GM12865 (cell line): ENCODE measurements around the gene POLD4.
"Not testable (repeated sequence)": the region's sequence is repeated elsewhere in the genome, so short reads cannot be mapped to it uniquely, and the experiment has no call there.

ENCODE experiments used
- DNase-seq: peaks from one replicate; pipeline ENCODE4 v3.0.0; 2010; ENCODE audit warnings: low read depth
- H3K4me3 ChIP-seq: 2 replicates; pipeline ENCODE4 v1.5.1; 2011; ENCODE audit warnings: mild to moderate bottlenecking, low read depth, low read length, control low read depth
- TF ChIP-seq, protein P1 (sequence below): IDR thresholded peaks from 2 replicates; pipeline ENCODE4 v1.5.1; 2011; ENCODE audit warnings: low read length, control low read depth, low read depth, inconsistent platforms; ENCODE audit not compliant: insufficient read depth; ENCODE audit errors: missing control alignments

Gene POLD4

DNA sequence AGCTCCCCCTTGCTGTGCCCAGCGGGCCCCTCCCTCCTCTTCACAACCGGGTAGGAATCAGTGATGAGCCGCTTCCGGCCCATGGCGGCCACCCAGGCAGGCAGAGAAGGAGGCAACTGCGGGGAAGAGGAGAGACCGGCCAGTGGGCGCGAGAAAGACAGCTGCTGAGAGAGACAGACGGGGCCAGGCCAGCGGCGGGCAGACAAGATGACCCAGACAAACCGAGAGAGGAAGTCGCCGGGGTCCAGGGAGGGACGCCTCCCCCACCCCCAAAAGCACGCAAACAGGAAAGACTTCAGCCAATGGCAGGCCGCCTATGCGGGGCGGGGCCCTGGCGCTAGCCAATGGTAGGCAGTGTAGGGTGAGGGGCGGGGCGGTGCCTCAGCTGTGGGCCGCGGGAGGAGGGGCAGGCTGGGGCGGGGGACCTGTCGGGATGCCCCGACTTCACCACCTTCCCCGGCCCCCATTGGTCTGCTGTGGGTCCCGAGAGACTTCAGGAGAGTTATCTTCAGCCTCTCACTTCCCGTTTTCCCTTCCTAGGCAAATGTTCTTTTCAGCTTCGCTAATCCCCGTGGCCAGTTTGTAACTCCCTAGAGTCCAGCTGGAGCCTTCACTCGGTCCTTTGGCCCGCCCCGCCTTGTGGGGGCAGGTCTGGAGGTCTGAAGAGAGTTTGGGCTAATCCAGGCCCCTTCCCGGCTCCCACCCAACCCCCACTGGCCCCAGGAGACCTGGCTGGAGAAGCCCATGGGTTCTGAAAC, at the start of gene POLD4:
POLD4 (minus strand) TSS at position 230 of the 758 bp plus-strand sequence; CDS start at position 83, 147 bp downstream.
- TF ChIP-seq, protein P1, sequence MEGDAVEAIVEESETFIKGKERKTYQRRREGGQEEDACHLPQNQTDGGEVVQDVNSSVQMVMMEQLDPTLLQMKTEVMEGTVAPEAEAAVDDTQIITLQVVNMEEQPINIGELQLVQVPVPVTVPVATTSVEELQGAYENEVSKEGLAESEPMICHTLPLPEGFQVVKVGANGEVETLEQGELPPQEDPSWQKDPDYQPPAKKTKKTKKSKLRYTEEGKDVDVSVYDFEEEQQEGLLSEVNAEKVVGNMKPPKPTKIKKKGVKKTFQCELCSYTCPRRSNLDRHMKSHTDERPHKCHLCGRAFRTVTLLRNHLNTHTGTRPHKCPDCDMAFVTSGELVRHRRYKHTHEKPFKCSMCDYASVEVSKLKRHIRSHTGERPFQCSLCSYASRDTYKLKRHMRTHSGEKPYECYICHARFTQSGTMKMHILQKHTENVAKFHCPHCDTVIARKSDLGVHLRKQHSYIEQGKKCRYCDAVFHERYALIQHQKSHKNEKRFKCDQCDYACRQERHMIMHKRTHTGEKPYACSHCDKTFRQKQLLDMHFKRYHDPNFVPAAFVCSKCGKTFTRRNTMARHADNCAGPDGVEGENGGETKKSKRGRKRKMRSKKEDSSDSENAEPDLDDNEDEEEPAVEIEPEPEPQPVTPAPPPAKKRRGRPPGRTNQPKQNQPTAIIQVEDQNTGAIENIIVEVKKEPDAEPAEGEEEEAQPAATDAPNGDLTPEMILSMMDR, result no peak
- peak; percentile 99 for DNase-seq
- H3K4me3 ChIP-seq, result peak within 1 kb of the TSS; percentile 60

DNA sequence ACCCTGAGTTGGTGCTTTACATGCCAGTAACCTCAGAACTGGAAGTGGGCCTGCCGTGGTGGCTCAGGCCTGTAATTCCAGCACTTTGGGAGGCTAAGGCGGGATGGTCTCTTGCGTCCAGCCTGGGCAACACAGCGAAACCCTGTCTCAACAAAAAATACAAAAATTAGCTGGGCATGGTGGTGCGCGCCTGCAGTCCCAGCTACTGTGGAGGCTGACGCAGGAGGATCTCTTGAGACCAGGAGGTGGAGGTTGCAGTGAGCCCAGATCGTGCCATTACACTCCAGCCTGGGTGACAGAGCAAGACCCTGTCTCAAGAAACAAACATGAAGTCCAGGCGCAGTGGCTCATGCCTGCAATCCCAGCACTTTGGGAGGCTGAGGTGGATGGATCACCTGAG, 49.7 kb upstream of the POLD4 start:
- H3K4me3 ChIP-seq, result peak overlapping the region; percentile 74

DNA sequence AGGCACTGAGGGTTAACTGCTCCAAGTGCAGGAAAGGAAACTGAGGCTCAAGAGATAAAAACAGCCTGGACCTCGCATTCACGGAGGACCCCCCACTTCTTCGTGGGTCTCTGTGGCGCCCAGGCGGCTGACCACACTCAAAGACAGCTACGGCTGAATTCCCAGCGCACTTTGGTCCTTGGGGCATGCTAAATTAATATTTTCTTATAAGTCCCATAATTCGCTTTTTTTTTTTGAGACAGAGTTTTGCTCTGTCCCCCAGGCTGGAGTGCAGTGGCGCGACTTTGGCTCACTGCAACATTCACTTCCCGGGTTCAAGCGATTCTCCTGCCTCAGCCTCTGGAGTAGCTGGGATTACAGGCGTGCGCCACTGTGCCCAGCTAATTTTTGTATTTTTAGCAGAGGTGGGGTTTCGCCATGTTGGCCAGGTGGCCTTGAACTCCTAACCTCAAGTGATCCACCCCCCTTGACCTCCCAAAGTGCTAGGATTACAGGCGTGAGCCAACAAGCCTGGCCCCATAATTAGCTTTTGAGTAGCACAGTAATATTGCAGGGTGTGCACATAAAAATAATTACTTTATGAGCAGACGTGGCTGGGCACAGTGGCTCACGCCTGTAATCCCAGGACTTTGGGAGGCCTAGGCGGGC, 49.0 kb upstream of the POLD4 start:
- peak overlapping the region; percentile 74 for H3K4me3 ChIP-seq
- not testable (repeated sequence) for DNase-seq

More for the DNA sequence above, 49.7 kb upstream of the POLD4 start:
- not testable (repeated sequence) for DNase-seq

DNA sequence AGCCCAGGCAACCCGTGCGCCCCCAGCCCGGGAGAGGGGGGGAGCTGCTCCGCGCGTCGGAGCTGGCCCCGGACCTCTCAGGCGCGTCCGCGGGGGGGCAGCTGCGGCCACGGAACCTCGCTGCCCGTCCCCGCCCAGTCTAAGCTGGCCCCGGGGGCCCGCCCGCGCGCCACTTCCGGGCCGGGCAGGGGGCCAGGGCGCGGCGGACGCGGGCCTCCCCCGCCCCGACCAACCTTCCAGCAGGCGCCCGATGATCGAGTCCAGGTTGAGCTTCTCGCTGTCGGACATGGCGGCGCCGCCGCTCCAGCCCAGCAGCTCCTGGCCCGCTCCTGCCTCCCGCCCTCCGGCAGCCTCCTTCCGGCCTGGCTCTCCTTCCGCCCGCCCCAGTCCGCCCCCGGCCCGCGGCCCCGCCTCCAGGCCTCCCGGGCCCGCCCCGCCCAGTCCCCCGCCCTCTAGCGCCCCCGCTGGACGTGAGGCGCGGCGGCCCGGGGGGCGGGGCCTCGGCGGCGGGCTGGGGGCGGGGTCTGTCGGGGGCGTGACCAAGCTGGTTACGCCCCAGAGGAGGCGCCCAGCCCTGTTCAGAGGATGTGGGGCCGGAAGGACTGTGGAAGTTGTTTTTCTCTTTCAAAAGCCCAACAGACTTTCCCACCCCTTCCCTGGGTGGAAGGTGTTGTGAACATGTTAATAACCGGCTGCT, 48.3 kb upstream of the POLD4 start, which contains the start of gene PPP1CA:
PPP1CA (minus strand) TSS at position 364 of the 697 bp plus-strand sequence; CDS start at position 288, 76 bp downstream.
- peak; percentile 95 for DNase-seq
- H3K4me3 ChIP-seq, result peak within 1 kb of the TSS; percentile 91
- TF ChIP-seq, protein P1, result peak; percentile 42

DNA sequence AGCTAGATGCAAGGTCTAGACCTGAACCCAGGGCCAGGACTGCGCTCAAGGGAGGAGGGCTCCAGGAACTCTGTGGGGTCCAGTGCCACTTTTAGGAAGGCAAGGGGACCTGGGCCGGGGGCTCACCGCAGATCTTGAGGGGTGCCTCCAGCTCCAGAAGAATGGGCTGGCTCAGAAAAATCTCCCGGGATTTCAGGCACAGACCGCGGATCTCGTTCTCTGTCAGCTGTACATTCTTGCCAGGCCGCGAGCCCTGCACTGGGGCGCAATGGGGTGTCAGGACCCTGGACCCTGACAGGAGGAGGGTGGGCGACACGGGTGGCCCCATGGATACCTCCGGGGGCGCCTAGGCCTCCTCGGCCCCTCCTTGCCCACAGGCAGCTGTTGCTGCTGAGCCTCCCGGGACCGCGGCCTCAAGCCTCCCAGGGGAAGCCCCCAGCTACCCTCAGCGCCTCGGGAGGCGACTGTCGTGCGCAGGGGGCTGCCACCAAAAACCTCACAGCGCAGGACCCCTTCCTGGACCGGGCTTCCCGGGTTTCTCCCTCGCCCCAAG, 47.7 kb upstream of the POLD4 start:
- DNase-seq, result no peak
- H3K4me3 ChIP-seq, result peak overlapping the region; percentile 91
- TF ChIP-seq, protein P1, result no peak

DNA sequence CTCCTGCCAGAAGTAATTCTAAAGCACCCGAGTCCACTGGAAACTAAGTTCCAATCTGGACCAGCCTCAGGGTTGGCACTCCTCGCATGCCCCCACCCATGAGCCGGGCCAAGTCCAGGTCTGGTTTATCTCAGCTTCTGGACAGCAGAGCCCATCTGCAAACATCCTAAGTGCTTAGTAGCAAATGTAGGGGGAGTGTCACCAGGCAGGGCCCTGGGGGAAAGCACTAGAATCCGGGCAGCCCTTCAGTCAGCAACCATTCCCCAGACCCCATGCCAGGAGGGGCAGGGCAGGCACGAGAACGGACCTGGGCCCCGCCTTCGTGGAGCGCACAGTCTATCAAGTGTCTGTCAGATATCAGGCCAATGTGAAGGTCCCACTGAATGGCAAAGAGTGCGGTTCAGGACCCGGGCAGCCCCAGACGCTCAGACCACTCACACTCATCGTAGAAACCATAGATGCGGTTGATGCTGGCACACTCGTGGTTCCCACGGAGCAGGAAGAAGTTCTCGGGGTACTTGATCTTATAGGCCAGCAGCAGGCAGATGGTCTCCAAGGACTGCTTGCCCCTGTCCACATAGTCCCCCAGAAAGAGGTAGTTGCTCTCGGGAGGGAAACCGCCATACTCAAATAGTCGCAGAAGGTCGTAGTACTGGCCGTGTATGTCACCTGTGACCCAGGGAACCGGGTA, 47.0 kb upstream of the POLD4 start:
- H3K4me3 ChIP-seq, result peak overlapping the region; percentile 91
- DNase-seq, result no peak
- TF ChIP-seq, protein P1, result no peak

DNA sequence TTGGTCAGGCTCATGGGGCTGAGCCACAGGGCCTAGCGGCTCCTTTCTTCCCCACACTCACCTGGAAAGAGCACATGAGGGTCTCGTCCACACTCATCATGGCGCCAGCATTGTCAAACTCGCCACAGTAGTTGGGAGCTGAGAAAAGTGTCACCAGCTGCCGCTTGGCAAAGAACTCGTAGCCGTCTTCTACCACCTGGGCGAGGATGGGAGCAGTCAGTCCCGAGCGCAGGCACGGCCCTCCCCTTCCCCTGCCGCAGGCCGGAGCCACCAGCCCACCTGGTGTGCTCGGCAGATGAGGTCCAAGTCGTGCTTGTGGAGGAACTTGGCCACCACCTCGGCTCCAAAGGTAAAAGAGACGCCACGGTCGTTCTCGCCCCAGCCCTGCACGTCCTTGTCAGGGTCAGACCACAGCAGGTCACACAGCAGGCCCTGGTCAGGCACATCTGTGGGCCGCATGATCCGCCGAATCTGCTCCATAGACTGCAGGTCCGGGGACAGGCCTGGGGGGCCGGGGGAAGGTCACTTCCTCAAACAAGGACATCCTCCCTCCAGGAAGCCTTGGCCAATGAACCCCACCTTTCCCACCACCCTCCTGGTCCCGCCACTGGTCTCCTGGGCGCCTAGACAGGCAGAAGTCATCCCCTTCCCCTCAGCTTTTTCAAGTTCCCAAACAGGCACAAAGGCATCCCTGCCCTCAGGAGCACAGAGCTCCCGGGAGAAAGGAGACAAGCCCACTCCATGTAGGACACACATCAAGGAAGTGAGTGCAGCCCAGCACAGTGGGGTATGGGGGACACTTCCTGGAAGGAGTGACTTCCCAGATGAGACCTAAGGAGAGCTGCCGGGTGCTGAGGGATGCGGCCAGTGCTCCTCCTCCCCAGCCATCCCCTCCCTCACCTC, 45.6 kb upstream of the POLD4 start:
- H3K4me3 ChIP-seq, result no peak overlapping the region

More for the DNA sequence above, 45.6 kb upstream of the POLD4 start:
- TF ChIP-seq, protein P1, result no peak
- no peak for DNase-seq
